T follicular helper cell (primary cell): Measurements from ENCODE around the gene CHRNA3.
A peak's percentile ranks its signal among the peaks of the same experiment; 100 is the strongest.
"Not testable (repeated sequence)": the region's sequence is repeated elsewhere in the genome, so short reads cannot be mapped to it uniquely, and the experiment has no call there.

Experiments used
- DNase-seq: peaks from one replicate; pipeline ENCODE4 v3.0.0-alpha.2; 2020; ENCODE audit warnings: low read depth

The CHRNA3 gene

GRCh38 chr15:78617516-78617915, 3.3 kb downstream of the CHRNA3 start:
- DNase-seq: no peak

GRCh38 chr15:78617076-78617475, 3.7 kb downstream of the CHRNA3 start:
- no peak for DNase-seq

DNA sequence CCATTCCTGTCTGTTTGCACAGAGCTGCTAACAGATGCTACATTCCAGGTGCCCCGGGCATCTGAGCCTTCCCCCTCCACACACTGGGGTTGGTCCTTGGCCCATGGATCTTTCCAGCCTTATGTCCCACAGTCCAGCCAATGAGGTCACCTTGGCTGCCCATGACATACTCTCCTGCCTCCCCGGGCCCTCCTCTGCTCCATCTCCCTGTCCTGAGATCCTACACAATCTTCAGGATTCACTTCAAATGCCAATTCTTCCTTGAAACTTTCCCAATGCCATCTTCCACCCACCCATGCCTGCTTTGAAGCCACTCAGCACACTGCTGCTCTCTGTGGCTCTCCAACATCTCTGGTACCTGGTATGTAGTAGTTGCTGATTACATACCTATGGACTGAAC, 4.3 kb downstream of the CHRNA3 start:
- DNase-seq: no peak

GRCh38 chr15:78615151-78615589, 5.6 kb downstream of the CHRNA3 start:
- no peak for DNase-seq

DNA sequence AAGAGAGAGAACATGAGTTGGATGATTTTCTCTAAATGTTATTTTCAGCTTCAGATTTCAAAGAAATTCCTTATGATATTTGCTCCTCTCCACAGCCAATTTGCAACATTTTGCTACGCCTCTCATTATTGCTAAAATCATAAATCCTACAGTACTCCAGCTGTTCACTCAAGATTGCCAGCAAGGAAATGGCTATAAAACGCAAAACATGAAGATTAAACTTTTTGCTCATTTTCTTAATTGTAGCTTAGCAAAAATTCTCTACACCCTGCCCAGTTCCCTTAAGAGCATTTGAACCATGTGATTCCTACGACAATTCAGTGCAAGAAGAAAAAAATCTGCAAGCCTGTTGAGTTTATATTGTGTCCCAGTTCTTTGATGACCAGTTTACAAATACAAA, 6.8 kb downstream of the CHRNA3 start:
- DNase-seq: no peak

DNA sequence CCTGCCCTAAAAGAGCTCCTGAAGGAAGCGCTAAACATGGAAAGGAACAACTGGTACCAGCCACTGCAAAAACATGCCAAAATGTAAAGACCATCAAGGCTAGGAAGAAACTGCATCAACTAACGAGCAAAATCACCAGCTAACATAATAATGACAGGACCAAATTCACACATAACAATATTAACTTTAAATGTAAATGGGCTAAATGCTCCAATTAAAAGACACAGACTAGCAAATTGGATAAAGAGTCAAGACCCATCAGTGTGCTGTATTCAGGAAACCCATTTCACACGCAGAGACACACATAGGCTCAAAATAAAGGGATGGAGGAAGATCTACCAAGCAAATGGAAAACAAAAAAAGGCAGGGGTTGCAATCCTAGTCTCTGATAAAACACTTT, 11.2 kb downstream of the CHRNA3 start:
- not testable (repeated sequence) for DNase-seq

GRCh38 chr15:78605680-78606079, 15.1 kb downstream of the CHRNA3 start:
- no peak for DNase-seq

- no peak for DNase-seq
Measured at GRCh38 chr15:78605201-78605600, 15.6 kb downstream of the CHRNA3 start.

DNA sequence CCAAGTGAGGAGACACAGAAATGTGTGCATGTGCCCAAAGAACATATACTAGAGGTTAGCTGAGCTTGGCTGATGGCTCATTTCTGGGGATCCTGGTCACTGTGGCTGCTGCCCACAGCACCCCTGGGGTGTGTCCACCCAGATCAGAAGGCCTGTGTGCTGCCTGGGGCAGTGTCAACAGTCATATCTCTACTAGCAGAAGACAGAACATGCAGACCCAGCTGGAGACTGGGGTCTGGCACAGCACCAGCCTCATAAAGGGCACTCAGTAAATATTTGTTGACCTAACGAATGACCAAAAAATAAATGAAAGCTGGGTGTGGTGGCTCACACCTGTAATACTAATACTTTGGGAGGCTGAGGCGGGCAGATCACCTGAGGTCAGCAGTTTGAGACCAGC, 16.4 kb downstream of the CHRNA3 start:
- DNase-seq: no peak

DNA sequence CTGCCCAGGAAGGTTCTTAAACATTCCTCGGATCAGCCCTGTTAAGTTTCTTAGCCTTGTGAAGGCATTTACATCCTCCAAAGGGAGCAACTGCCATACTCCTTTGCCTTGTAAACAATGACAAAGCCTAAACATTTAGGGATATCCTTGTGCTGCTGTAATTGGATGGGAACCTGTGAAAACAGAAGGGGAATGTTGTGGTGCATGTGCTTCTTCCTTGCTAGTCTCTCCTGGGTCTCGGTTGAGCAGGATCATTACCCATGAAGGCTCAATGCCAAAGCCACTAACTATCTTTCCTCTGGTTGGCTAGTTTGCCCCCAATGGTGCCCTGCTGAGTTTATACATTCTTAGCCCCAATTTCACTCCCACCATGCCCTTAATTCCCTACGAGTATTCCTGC, 17.3 kb downstream of the CHRNA3 start:
- no peak for DNase-seq

DNA sequence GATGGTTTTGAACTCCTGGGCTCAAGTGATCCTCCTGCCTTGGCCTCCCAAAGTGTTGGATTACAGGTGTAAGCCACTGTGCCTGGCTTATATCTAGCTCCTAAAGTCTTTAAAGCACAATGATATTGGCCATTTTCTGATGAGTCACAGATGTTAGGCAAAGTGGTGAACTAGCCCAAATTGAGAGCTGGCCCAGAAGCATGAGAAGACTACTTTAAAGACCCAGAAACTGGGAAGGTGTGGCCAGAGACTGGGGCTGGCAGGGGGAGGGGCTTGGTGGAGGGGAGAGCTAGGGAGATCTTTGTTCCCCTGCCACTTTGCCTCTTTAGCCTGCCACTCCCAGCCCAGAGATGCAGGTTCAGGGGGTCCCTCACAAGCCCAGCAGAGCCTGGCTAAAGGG, 21.6 kb downstream of the CHRNA3 start:
- DNase-seq: no peak

GRCh38 chr15:78598348-78598747, 22.4 kb downstream of the CHRNA3 start:
- no peak for DNase-seq

GRCh38 chr15:78597583-78597982, 23.2 kb downstream of the CHRNA3 start:
- no peak for DNase-seq

GRCh38 chr15:78574944-78575343, 45.9 kb downstream of the CHRNA3 start:
- DNase-seq: no peak

GRCh38 chr15:78573416-78573815, 47.4 kb downstream of the CHRNA3 start:
- no peak for DNase-seq

- no peak for DNase-seq
Measured at GRCh38 chr15:78571382-78571781, 49.4 kb downstream of the CHRNA3 start.

DNA sequence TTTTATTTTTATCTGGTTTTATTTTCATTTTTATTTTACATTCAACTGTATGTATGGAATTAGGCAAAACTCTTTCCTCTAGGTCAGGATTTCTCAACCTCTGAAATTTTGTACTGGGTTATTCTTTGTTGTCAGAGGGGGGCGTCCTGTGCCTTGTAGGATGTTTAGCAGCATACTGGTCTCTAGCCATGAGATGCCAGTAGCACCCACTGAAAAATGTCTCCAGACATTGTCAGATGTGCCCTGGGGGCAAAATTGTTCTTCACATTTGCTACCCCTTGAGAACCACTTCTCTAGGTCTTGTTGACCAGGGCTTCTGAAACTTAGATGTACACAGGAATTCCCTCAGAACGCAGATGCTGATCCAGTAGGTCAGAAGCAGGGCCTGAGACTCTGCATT, 50.1 kb downstream of the CHRNA3 start:
- DNase-seq: no peak

DNA sequence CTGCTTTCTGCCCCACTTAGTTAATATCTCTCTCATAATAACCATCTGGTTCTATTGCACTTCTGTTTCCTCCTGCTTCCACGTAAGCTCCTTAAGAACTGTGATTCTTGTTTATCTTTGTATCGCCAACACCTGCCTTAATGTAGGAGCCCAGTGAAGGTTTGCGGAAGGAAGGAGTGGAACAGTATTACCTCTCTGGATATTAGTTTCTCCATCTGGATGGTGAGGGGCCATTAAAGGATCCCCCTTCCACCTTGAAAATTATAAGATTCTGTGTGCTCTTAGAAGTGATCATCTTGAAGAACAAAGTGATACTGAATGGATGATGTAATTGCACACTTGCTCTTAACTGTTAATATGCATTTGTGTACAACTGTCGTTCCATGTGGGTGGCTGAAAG, 53.3 kb downstream of the CHRNA3 start:
- no peak for DNase-seq

DNA sequence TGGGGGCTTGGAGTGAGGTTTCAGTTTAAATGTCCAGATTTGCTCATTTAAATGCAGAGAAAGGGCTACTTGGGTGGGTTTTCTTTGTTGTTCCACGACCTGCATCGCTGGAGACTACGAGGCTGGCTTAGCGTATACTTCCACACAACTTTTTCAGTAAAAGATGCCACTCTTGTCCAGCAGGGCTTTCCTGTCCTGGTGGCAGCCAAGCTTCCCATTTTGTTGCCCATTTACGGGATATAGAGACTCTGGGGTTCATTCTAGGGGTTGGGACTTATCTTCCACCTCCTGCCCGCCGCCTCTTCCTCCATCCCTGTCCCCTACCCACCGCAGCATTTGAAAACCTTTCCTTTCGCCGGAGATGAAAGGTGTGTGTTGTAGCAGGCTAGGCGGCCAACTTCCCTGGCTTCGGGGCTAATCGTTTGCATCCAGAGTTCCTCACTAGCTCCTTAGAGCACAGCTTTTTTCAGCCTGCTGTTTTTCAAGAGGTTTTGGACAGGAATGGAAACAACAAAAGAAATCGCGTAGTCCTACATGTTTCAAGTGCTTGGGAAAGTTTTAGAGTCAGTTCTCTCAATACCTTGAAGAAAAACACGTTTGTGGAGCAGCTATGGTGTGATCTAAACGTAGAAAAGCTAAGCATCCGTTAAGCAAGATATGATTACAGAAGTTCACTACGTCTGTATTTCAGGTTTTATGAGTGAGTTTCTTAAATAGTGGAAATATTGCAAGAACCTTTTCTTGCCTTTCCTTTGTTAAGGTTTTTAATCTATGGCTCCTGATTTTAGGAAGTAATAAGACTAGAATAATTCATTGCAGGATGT, 54.6 kb downstream of the CHRNA3 start:
- DNase-seq: no peak

- DNase-seq: peak; percentile 44
Measured at GRCh38 chr15:78565097-78565950, 55.5 kb downstream of the CHRNA3 start, which contains the start of gene CHRNA5. CHRNA5 (plus strand) TSS chr15:78565520; CDS start chr15:78565720, 200 bp downstream.

DNA sequence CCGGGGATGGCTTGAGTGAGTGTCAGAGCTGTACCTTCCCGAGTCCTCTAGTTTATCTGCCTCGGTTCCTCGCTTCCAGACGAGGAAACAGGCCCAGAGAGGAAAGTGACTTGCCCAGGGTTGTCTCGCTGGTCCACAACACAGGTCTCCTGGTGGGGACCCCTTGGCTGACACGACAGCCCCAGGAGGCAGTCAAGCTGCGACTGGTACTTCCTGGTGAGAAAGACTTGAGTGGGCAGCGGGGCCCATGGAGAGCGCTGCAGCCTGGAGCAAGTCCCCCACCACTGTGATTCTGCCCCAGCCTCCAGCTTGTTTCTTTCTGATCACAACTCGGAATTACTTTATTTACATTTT, 56.1 kb downstream of the CHRNA3 start:
- no peak for DNase-seq

GRCh38 chr15:78563092-78563491, 57.7 kb downstream of the CHRNA3 start:
- DNase-seq: no peak

GRCh38 chr15:78561490-78561889, 59.3 kb downstream of the CHRNA3 start:
- DNase-seq: no peak
